HL-60 (cell line): ENCODE data around the gene FXYD2.

ENCODE experiments used
- TF ChIP-seq, protein P1 (sequence below): IDR thresholded peaks from one replicate; pipeline ENCODE4 v1.5.1; 2011; ENCODE audit warnings: low read length, control low read depth, inconsistent platforms; ENCODE audit not compliant: insufficient read depth
- TF ChIP-seq, protein P2 (sequence below): IDR thresholded peaks from 2 replicates; pipeline ENCODE4 v1.6.1; 2012; ENCODE audit warnings: low read depth; ENCODE audit not compliant: insufficient replicate concordance

DNA sequence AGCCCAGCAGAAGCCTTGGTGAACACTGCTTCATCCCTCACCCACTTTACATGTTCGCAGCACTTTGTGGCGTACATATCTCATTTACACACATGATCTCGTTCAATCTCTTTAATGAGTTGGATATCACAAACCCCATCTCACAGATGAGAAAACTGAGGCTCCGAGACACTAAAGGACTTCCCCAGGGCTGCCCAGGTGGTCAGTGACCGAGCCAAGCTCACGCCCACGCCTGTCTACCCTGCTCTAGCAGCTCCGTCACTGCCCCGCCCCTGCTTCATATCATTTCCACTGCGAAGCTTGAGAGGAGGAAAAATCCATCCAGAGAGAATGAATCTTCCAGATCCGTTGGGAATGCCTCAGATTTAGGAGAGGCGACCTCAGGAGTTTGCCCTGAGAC is 15.8 kb downstream of the FXYD2 start:
- TF ChIP-seq, protein P1, sequence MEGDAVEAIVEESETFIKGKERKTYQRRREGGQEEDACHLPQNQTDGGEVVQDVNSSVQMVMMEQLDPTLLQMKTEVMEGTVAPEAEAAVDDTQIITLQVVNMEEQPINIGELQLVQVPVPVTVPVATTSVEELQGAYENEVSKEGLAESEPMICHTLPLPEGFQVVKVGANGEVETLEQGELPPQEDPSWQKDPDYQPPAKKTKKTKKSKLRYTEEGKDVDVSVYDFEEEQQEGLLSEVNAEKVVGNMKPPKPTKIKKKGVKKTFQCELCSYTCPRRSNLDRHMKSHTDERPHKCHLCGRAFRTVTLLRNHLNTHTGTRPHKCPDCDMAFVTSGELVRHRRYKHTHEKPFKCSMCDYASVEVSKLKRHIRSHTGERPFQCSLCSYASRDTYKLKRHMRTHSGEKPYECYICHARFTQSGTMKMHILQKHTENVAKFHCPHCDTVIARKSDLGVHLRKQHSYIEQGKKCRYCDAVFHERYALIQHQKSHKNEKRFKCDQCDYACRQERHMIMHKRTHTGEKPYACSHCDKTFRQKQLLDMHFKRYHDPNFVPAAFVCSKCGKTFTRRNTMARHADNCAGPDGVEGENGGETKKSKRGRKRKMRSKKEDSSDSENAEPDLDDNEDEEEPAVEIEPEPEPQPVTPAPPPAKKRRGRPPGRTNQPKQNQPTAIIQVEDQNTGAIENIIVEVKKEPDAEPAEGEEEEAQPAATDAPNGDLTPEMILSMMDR, result no peak
- TF ChIP-seq, protein P2, sequence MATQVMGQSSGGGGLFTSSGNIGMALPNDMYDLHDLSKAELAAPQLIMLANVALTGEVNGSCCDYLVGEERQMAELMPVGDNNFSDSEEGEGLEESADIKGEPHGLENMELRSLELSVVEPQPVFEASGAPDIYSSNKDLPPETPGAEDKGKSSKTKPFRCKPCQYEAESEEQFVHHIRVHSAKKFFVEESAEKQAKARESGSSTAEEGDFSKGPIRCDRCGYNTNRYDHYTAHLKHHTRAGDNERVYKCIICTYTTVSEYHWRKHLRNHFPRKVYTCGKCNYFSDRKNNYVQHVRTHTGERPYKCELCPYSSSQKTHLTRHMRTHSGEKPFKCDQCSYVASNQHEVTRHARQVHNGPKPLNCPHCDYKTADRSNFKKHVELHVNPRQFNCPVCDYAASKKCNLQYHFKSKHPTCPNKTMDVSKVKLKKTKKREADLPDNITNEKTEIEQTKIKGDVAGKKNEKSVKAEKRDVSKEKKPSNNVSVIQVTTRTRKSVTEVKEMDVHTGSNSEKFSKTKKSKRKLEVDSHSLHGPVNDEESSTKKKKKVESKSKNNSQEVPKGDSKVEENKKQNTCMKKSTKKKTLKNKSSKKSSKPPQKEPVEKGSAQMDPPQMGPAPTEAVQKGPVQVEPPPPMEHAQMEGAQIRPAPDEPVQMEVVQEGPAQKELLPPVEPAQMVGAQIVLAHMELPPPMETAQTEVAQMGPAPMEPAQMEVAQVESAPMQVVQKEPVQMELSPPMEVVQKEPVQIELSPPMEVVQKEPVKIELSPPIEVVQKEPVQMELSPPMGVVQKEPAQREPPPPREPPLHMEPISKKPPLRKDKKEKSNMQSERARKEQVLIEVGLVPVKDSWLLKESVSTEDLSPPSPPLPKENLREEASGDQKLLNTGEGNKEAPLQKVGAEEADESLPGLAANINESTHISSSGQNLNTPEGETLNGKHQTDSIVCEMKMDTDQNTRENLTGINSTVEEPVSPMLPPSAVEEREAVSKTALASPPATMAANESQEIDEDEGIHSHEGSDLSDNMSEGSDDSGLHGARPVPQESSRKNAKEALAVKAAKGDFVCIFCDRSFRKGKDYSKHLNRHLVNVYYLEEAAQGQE, result no peak
